HG02759 (cell line): ENCODE data around the gene TFEB.
"Not testable (repeated sequence)": the region's sequence is repeated elsewhere in the genome, so short reads cannot be mapped to it uniquely, and the experiment has no call there.

ENCODE experiments used
- ATAC-seq: cut with Tn5 transposase; IDR thresholded peaks from one replicate; pipeline ENCODE4 v1.9.1; 2021; ENCODE audit warnings: mild to moderate bottlenecking, moderate library complexity; ENCODE audit not compliant: unreplicated experiment

Gene TFEB

GRCh38 chr6:41766043-41766664, 30.7 kb upstream of the TFEB start:
- ATAC-seq, result not testable (repeated sequence)

DNA sequence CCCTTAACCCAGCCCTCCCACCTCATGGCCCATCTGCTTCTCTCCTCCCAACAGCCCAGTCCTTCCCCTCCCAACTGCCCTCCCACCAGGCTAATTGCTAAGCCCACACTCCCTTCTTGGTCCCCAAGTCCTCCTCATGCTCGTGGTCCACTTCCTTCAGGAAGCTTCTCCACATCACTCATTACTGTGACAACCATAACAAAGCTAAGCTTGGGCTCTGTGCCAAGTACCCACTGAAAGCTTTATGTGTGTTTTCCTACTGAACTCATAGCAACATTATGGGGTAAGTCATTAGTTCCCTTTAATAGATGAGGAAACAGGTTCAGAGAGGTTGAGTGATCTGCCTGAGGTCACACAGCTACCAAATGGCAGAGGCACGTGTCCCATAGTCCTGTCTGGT, 28.1 kb upstream of the TFEB start:
- ATAC-seq, result no peak

GRCh38 chr6:41759905-41760579, 24.6 kb upstream of the TFEB start:
- ATAC-seq, result no peak

DNA sequence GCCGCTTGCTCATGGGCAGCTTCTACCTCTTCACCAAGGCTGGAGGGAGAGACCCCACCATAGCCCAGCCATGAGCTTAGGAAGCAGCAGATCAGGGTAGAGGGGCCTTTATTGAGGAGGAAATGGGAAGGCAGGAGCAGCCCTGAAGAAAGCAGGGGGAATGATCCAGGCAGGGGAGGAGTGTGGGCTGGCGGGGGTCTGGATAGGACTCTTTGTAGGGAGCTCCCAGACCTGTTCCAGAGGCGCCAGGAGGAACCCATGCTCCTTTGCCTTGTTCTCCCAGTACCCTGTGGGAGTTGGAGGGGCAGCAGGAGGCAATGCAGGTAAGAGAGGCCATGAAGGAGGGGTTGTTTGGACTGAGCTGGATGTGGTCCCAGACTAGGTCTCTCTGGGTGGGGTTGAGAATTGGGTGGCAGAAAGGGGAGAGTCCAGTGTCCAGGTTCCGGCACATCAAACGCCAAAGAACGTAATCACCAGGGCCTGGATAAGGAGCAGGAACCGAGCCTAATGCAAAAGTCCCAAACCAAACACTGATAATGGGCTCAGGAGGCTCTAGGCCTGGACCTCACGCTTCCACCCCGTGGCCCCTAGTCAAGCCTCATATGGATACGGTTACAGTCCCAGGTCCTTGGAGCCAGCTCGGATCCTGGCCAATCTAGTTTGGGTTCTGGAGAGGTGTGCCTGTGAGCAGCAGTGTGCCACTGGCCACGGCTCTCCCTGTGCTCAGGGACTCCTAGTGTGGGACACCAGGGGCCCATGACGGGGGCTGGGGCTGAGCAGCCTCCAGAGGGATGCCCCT, 23.9 kb upstream of the TFEB start:
- ATAC-seq, result no peak

- no peak for ATAC-seq
Observed at GRCh38 chr6:41758641-41759035, 23.2 kb upstream of the TFEB start.

DNA sequence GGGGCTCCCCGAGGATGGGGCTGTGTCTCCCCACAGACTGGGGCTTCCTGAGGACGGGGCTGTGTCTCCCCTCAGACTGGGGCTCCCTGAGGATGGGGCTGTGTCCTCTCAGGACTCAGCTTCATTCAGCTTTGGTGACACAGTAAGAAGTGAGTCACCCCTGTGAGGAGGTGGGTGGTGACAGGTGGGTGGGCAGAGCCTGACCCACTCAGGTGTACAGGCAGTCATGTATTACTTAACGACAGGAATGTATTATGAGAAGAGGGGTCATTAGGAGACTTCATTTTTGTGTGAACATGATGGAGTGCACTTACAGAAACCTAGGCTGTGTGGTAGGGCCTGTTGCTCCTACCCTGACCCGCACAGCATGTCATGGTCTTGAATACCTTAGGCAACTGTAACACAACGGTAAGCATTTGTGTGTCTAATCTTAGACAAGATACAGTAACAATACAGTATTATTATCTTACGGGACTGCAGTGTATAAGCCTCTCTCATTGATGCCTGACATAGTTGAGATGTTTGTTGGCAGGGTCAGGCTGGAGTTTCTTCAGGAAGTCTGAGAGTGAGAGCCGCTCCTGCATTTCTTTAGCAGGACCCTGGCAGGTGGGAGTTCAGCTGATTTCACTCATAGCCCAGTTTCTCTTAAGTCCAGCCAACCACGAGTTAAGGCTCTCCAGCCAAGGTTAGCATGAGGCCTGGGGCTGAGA, 22.7 kb upstream of the TFEB start:
- ATAC-seq, result no peak

DNA sequence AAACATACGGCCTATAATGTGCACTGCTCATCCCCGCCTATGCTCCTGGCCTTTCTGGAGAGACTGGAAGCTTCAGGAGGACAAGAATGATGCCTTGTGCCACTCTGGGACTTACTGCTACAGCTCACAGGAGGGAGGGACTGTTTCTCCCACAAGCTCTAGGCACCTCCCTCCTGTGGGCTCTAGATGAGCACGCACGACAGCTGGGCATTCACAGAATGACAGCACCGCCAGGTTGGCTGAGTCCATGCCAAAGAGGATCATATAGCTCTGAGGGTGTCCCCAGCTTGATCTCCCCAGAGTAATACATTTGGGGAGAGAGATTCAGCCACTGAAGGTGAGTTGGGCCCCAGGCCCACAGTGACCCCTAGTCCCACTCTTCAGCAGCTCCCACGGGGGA, 21.9 kb upstream of the TFEB start:
- no peak for ATAC-seq

DNA sequence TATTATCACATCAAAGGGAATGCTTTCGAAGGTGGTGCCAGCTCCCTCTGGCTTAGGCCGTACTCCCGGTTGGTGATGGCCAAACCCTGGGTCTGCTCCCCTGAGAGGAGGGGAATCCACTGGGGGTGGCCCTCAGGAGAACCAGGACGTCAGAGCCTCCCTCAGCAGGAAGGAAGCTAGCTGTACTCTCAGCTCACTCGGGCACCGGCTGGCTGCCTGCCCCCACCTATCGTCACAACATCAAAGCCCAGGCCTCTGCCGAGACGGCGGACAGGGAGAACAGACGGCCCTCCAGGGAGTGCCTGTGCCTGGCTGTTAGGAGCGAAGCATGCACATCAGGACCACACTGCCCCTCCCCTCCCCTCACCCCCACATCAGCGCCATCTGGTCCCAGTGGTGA, 20.9 kb upstream of the TFEB start:
- no peak for ATAC-seq

GRCh38 chr6:41755895-41756294, 20.5 kb upstream of the TFEB start:
- no peak for ATAC-seq

- no peak for ATAC-seq
Observed at GRCh38 chr6:41750374-41750773, 15.0 kb upstream of the TFEB start.

DNA sequence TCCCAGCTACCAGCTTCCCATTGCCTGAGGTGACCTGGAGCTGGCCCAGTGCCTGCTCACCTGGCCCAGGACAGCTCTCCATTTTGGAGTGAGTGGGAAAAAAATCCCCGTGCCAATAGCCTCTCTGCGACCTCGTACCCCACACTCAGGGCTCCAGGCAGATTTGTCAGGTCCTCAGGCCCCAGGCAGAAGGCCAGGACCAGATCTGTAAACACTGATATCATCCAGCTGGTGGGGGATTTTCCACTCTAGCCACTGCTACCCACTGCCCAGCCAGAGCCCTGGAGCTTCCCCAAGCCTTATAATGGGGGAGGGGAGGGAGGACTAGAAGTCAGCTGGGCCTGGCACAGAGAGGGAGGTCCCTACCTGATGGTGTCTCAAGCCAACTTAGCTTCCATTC, 13.1 kb upstream of the TFEB start:
- no peak for ATAC-seq

- ATAC-seq, result no peak
Observed at GRCh38 chr6:41748102-41748477, 12.7 kb upstream of the TFEB start.

GRCh38 chr6:41747256-41748101, 12.1 kb upstream of the TFEB start, which contains the start of gene PGC:
Gene PGC (minus strand): TSS chr6:41747397. CDS start chr6:41747334, 63 bp downstream.
- no peak for ATAC-seq

DNA sequence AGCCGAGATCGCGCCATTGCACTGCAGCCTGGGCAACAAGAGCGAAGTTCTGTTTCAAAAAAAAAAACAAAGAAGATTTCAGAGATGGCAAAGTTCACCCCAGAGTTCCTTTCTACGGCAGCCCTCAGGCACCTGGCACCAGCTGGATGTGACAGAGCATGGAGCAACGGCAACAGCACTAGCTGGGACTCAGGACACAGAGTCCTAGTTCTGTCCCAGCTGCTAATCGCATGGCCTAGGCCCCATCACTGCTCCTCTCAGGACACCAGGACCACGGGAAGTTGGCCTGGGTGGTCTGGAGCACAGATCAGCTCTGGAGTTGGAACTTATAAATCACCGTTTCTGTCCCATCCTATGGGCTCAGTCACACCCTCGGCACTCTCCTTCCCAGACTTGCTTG, 10.7 kb upstream of the TFEB start:
- ATAC-seq, result no peak

- no peak for ATAC-seq
Observed at GRCh38 chr6:41744236-41744787, 8.9 kb upstream of the TFEB start.

GRCh38 chr6:41743406-41744235, 8.2 kb upstream of the TFEB start:
- ATAC-seq, result no peak

- no peak for ATAC-seq
Observed at GRCh38 chr6:41741625-41742490, 6.5 kb upstream of the TFEB start.

DNA sequence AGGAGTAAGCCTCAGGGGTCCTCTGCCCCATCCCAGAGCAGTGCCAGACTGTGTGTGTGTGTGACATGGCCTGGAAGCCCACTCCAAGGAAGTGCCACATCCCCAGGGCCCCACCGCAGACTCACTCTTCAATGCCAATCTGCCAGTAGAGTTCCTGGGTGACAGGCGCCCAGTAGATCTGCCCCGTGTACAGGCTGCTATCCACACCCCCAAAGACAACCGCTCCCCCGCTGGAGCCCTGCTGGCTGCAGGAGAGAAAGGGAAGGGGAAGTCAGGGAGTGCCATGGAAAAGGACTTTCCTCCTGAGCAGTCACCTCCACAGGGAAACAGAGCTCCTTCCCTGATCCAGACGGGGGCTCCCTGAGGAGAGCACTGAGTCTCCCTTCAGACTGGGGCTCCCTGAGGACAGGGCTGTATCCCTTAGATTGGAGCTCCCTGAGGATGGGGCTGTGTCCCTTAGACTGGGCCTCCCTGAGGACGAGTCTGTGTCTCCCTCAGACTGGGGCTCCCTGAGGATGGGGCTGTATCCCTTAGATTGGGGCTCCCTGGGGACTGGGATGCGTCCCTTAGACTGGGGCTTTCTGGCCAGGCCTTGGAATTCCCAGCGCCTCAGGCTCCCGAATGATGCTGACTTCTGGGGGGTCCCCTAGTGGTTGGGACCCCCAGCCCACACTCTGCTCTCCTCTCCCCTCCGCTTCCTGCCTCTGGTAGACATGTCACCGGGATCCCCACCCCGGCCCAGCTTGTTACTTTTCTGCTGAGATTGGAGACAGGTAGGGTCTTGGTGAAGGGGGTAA, 5.2 kb upstream of the TFEB start:
- ATAC-seq, result no peak
